Kidney (tissue), 14 donors: Measurements from ENCODE around the gene TRPM4. TPM values are rescaled to one million over a fixed set of nuclear protein-coding genes. Genes with fewer than 3 reads are reported as not detected.
"Not testable (repeated sequence)": the region's sequence is repeated elsewhere in the genome, so short reads cannot be mapped to it uniquely, and the experiment has no call there.

Source experiments
- DNase-seq, 5 donors: peaks; one replicate each; pipeline ENCODE4 v3.0.0-alpha.2; 2013 to 2020
- FAIRE-seq: peaks from 2 replicates; lab custom pipeline; 2012; peaks lifted over from hg19 to GRCh38; lab: Jason Lieb, UNC
- H3K27ac ChIP-seq, 2 donors: one replicate each; pipeline ENCODE4 v1.7.0; 2013; ENCODE audit warnings: low read depth in 2 of 2, low read length in 2 of 2, inconsistent platforms in 1 of 2
- H3K27me3 ChIP-seq: one replicate; pipeline ENCODE4 v1.7.1; 2013; ENCODE audit warnings: low read length, inconsistent platforms; ENCODE audit not compliant: control insufficient read depth, insufficient read depth
- H3K36me3 ChIP-seq, 3 donors: one replicate each; pipeline versions ENCODE4 v1.7.0 to v1.7.1; 2013; ENCODE audit warnings: low read length in 3 of 3, control low read depth in 1 of 3, inconsistent platforms in 1 of 3; ENCODE audit not compliant: insufficient read depth in 3 of 3, control insufficient read depth in 2 of 3
- H3K4me1 ChIP-seq, 3 donors: one replicate each; pipeline versions ENCODE4 v1.7.0 to v1.7.1; 2013; ENCODE audit warnings: low read length in 3 of 3, inconsistent platforms in 1 of 3, low read depth in 1 of 3; ENCODE audit not compliant: control insufficient read depth in 2 of 3, insufficient read depth in 2 of 3
- H3K4me3 ChIP-seq, 3 donors: one replicate each; pipeline versions ENCODE4 v1.7.0 to v1.8.1; 2013; ENCODE audit warnings: low read length in 3 of 3, control low read depth in 1 of 3, inconsistent platforms in 1 of 3
- H3K9ac ChIP-seq, 3 donors: one replicate each; pipeline versions ENCODE4 v1.7.0 to v1.7.1; 2013; ENCODE audit warnings: low read length in 3 of 3, control low read depth in 1 of 3, inconsistent platforms in 1 of 3
- H3K9me3 ChIP-seq, 3 donors: one replicate each; pipeline versions ENCODE4 v1.7.0 to v1.7.1; 2013; ENCODE audit warnings: low read length in 3 of 3, control low read depth in 1 of 3, inconsistent platforms in 1 of 3; ENCODE audit not compliant: control insufficient read depth in 2 of 3, insufficient read depth in 1 of 3
- intact Hi-C: fragments of 100-400 bp; cut with DNase I; formaldehyde crosslinking; loops from one replicate; pipeline ENCODE4 v1.11.1; 2022
- polyA plus RNA-seq: library from polyadenylated mRNA; stranded (reverse); fragments of 350-450 nt; fragmentation: Illumina TruSeq; extraction: RNeasy Lipid Tissue Mini Kit (QIAGEN cat#74804); gene quantifications from one replicate; pipeline ENCODE4 v1.2.3, GENCODE V29; 2014; ENCODE audit warnings: low read depth, low replicate concordance; ENCODE audit not compliant: insufficient read depth
- total RNA-seq: library from RNA; stranded (reverse); fragmentation: NEBNext Ultra II Directional; extraction: Animal tissue kit (Norgen Biotek cat#: 25700); gene quantifications from one replicate; pipeline ENCODE4 v1.2.1, GENCODE V29; 2021
- TF ChIP-seq, protein P1 (sequence below): IDR thresholded peaks from 3 replicates; pipeline ENCODE4 v1.5.1; 2012; ENCODE audit warnings: mild to moderate bottlenecking, moderate library complexity, borderline replicate concordance; ENCODE audit not compliant: insufficient read depth; ENCODE audit errors: extremely low read depth
- donor health status: control.
- donor health status: control.
- donor health status: control.
- donor health status: control.
- donor health status: control.
- donor health status: DM: yes; HTN: yes; CAD: no.
- donor health status: Normal renal cell carcinoma (clear cell type).

TRPM4 gene
- total and polyA plus RNA-seq, 2 donors from 2014 or later = 47.6 to 89.1 TPM

GRCh38 chr19:49201042-49201441, 43.5 kb downstream of the TRPM4 start:
- intact Hi-C loops = no loop called here
- H3K27ac ChIP-seq = no peak overlapping the region
- no peak for FAIRE-seq

DNA sequence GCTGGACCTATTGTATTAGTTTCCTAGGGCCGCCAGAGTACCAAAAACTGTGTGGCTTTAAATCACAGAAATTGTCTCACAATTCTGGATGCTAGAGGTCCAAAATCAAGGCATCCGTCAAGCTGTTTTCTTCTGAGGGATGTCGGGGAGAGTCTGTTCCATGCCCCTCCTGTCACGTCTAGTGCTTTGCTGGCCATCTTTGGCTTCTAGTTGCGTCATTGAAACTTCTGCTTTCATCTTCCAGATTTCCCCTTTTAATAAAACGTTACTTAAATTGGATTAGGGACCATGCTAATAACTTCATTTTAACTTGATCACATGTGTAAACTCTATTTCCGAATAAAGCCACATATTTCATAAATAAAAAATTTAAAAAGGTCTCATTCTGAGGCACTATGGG, 47.5 kb downstream of the TRPM4 start:
- FAIRE-seq = no peak
- H3K9ac ChIP-seq = no peak overlapping the region
- no peaks in the 10 kb centered on the region for H3K27me3 ChIP-seq
- H3K36me3 ChIP-seq = peaks cover 0 to 19% (median 7%) of the 10 kb centered on the region in 3 donors
- H3K9me3 ChIP-seq = no peaks in the 10 kb centered on the region
- H3K4me3 ChIP-seq = no peak overlapping the region
- no peaks in the 10 kb centered on the region for H3K4me1 ChIP-seq
- intact Hi-C loops = no loop called here
- H3K27ac ChIP-seq = no peak overlapping the region
- TF ChIP-seq, protein P1, sequence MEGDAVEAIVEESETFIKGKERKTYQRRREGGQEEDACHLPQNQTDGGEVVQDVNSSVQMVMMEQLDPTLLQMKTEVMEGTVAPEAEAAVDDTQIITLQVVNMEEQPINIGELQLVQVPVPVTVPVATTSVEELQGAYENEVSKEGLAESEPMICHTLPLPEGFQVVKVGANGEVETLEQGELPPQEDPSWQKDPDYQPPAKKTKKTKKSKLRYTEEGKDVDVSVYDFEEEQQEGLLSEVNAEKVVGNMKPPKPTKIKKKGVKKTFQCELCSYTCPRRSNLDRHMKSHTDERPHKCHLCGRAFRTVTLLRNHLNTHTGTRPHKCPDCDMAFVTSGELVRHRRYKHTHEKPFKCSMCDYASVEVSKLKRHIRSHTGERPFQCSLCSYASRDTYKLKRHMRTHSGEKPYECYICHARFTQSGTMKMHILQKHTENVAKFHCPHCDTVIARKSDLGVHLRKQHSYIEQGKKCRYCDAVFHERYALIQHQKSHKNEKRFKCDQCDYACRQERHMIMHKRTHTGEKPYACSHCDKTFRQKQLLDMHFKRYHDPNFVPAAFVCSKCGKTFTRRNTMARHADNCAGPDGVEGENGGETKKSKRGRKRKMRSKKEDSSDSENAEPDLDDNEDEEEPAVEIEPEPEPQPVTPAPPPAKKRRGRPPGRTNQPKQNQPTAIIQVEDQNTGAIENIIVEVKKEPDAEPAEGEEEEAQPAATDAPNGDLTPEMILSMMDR = no peak
- DNase-seq = peak in 1 of 5 donors; percentile 1

More at GRCh38 chr19:49201042-49201441, 43.5 kb downstream of the TRPM4 start:
- TF ChIP-seq, protein P1 = no peak
- Histone ChIP-seq H3K27me3 (no peaks in the 10 kb centered on the region), H3K36me3 (peaks cover 0 to 19% (median 7%) of the 10 kb centered on the region in 3 donors), H3K4me1 (no peaks in the 10 kb centered on the region), H3K9ac (no peak overlapping the region), H3K4me3 (no peak overlapping the region), H3K9me3 (no peaks in the 10 kb centered on the region)
- no peak for DNase-seq

- H3K9me3 ChIP-seq, FAIRE-seq, H3K4me1 ChIP-seq, H3K9ac ChIP-seq, H3K27me3 ChIP-seq, intact Hi-C loops, DNase-seq, H3K4me3 ChIP-seq, H3K36me3 ChIP-seq, H3K27ac ChIP-seq: not testable (repeated sequence)
Observed at GRCh38 chr19:49209502-49209901, 51.9 kb downstream of the TRPM4 start.

DNA sequence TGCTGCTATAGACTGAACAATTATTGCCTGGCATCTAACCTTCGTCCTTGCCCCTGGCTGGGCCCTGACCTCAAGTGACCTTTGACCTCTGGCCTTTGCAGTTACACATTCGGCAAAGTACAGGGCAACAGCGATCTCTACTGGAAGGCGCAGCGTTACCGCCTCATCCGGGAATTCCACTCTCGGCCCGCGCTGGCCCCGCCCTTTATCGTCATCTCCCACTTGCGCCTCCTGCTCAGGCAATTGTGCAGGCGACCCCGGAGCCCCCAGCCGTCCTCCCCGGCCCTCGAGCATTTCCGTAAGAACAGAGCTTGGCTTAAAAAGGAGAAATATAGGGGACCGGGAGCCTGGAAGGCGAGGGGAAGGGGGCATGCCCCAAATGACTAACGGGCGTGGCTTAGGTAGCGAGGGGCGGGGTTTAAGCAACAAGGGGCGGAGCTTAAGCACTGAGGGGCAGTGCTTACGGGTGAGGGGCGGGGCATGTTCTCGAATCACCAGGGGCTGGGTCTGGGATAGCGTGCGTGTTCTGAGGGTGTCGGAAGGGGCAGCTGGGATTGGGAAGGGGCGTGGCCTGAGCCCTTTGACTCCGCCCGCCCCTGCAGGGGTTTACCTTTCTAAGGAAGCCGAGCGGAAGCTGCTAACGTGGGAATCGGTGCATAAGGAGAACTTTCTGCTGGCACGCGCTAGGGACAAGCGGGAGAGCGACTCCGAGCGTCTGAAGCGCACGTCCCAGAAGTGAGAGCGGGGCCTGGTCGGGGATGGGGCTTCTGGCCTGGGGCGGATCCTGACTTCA, 52.7 kb downstream of the TRPM4 start:
- DNase-seq = peak; percentile 74 to 91 (median 86)
- FAIRE-seq = no peak
- Histone ChIP-seq H3K9me3 (no peaks in the 10 kb centered on the region), H3K4me3 (peak overlapping the region in 1 of 3 donors; percentile 33), H3K36me3 (no peaks in the 10 kb centered on the region), H3K4me1 (peaks cover 0 to 2% (median 0%) of the 10 kb centered on the region in 3 donors), H3K27ac (no peak overlapping the region), H3K9ac (no peak overlapping the region), H3K27me3 (no peaks in the 10 kb centered on the region)
- TF ChIP-seq, protein P1 = no peak
- intact Hi-C loops = loop anchor here (10.0 kb wide), 1 partner anchor 106 kb away; no protein-coding TSS in a partner anchor
